ENCODE measurements around the gene PABPC1L. TPM values are rescaled to one million over a fixed set of nuclear protein-coding genes. Genes with fewer than 3 reads are reported as not detected.

PABPC1L gene
- total RNA-seq, 4 donors from 2014 or later: 11.7 to 61.1 (median 19.4) TPM

DNA sequence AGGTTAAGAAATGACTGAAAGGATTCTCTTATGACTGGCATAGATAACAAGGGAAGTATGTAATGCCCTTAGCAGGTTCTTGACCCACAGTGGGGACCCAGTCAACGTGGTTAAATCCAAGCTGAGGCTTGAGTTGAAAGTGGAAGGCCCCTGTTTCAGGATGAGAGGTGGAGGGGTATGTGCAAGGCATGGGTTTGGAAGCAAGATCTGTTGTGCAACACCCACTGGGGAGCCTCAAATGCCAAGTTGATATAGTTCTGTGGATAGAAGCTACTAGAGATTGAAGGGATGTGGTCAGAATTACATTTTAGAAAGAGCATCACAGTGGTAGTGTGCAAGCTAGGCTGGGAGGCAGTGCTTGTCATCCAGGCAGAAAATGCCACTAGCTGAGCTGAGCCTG, 5.1 kb downstream of the PABPC1L start:
- peaks cover 14% of the 10 kb centered on the region for H3K36me3 ChIP-seq
- WGBS: 86% methylated on average over 1 of the region's 1 CpG
- H3K9me3 ChIP-seq: no peaks in the 10 kb centered on the region
- peaks cover 9% of the 10 kb centered on the region for H3K4me1 ChIP-seq
- TF ChIP-seq POLR2AphosphoS5 (IDR thresholded peaks at IDR 0.05): no peak
- H3K27ac ChIP-seq: no peak overlapping the region
- H3K4me3 ChIP-seq: no peak overlapping the region
- no peaks in the 10 kb centered on the region for H3K27me3 ChIP-seq
- no peak for DNase-seq (ENCODE audit: low spot score in 2 of 2)

DNA sequence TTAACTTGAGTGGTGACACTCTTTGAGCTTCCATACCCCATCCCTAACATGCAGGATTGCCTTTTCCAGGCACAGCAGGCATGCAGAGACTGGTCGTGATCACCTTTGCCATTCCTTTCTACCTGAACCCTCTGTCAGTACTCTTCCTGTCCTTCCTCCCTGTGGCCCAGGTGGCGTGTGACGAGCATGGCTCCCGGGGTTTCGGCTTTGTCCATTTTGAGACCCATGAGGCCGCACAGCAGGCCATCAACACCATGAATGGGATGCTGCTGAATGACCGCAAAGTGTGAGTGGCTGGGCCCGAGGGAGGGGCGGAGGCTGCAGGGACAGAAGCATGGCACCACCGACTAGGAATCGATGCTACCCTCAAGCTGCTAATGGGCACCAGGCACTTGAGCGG, 6.7 kb downstream of the PABPC1L start:
- DNase-seq (ENCODE audit: low spot score in 2 of 2): no peak
- Histone ChIP-seq H3K4me3 (no peak overlapping the region), H3K9me3 (no peaks in the 10 kb centered on the region), H3K36me3 (peaks cover 14% of the 10 kb centered on the region), H3K4me1 (no peaks in the 10 kb centered on the region), H3K27ac (no peak overlapping the region), H3K27me3 (no peaks in the 10 kb centered on the region)
- no peak for TF ChIP-seq POLR2A (IDR thresholded peaks at IDR 0.05)
- no peak for TF ChIP-seq EP300 (IDR thresholded peaks at IDR 0.05)
- TF ChIP-seq, protein P1, sequence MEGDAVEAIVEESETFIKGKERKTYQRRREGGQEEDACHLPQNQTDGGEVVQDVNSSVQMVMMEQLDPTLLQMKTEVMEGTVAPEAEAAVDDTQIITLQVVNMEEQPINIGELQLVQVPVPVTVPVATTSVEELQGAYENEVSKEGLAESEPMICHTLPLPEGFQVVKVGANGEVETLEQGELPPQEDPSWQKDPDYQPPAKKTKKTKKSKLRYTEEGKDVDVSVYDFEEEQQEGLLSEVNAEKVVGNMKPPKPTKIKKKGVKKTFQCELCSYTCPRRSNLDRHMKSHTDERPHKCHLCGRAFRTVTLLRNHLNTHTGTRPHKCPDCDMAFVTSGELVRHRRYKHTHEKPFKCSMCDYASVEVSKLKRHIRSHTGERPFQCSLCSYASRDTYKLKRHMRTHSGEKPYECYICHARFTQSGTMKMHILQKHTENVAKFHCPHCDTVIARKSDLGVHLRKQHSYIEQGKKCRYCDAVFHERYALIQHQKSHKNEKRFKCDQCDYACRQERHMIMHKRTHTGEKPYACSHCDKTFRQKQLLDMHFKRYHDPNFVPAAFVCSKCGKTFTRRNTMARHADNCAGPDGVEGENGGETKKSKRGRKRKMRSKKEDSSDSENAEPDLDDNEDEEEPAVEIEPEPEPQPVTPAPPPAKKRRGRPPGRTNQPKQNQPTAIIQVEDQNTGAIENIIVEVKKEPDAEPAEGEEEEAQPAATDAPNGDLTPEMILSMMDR (IDR thresholded peaks at IDR 0.05): no peak
- no peak for TF ChIP-seq POLR2AphosphoS5 (IDR thresholded peaks at IDR 0.05)
- 95% methylated on average over 12 of the region's 12 CpGs for WGBS

DNA sequence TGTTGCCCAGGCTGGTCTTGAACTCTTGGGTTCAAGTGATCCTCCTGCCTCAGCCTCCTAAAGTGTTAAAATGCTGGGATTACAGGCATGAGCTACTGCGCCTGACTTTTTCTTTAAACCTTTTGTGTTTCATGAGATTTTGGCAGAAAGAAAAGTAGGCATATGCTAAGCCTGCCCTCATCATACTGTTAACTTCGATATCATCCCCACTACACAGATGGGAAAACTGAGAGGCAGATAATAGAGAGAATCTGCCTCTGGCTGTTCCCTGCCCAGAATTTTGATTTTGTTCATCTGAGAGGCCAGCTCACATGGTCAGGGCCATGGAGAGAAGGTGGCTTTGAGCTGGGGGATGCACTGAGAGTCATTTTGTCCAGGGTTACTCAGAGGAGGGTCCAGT, 7.5 kb downstream of the PABPC1L start:
- Histone ChIP-seq H3K4me3 (no peak overlapping the region), H3K9me3 (no peaks in the 10 kb centered on the region), H3K4me1 (no peaks in the 10 kb centered on the region), H3K36me3 (peaks cover 14% of the 10 kb centered on the region), H3K27ac (no peak overlapping the region), H3K27me3 (no peaks in the 10 kb centered on the region)
- WGBS: 96% methylated on average over 2 of the region's 2 CpGs
- TF ChIP-seq, protein P1 (IDR thresholded peaks at IDR 0.05): no peak
- DNase-seq (ENCODE audit: low spot score in 2 of 2): no peak

DNA sequence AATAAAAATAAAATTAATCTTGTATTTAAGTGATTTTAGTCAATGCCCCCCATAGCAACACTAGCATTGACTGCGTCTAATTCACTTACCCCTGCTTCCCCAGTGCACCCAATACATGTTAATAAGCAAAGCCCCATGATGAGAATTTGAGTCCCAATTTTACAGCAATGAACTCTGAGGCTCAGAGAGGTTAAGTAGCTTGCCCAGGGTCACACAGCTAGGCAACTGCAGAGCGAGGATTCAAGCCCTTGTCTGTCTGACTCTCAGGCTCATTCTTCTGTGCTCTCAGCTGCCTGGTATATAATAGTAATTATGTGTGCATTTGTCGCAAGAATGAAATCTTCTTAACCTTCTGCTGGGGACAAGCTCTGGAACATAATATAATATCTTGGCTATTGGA, 8.5 kb downstream of the PABPC1L start:
- H3K9me3 ChIP-seq: no peaks in the 10 kb centered on the region
- no peak for TF ChIP-seq EP300 (IDR thresholded peaks at IDR 0.05)
- no peaks in the 10 kb centered on the region for H3K4me1 ChIP-seq
- DNase-seq (ENCODE audit: low spot score in 2 of 2): peak in 1 of 2 donors; percentile 11
- H3K27me3 ChIP-seq: no peaks in the 10 kb centered on the region
- H3K36me3 ChIP-seq: peaks cover 12% of the 10 kb centered on the region
- no peak overlapping the region for H3K27ac ChIP-seq
- WGBS: 100% methylated on average over 3 of the region's 3 CpGs
- no peak overlapping the region for H3K4me3 ChIP-seq

DNA sequence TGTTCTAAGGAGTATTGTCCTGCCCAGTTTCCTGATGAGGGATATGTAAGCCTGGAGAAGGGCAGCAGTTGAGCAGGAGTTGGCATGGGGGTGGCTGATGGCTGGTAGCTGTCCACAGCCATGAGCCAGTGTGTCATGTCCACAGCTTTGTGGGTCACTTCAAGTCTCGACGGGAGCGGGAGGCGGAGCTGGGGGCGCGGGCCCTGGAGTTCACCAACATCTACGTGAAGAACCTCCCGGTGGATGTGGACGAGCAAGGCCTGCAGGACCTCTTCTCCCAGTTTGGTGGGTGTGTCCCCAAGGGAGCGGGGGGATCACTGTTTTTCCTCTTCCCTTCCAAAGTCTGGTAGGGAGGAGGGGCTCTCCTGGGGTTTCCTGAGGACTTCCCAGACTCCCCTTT, 8.9 kb downstream of the PABPC1L start:
- WGBS: 96% methylated on average over 10 of the region's 10 CpGs
- TF ChIP-seq POLR2A (IDR thresholded peaks at IDR 0.05) (no peak), EP300 (IDR thresholded peaks at IDR 0.05) (no peak), POLR2AphosphoS5 (IDR thresholded peaks at IDR 0.05) (no peak)
- TF ChIP-seq, protein P1 (IDR thresholded peaks at IDR 0.05): no peak
- peaks cover 11% of the 10 kb centered on the region for H3K36me3 ChIP-seq

DNA sequence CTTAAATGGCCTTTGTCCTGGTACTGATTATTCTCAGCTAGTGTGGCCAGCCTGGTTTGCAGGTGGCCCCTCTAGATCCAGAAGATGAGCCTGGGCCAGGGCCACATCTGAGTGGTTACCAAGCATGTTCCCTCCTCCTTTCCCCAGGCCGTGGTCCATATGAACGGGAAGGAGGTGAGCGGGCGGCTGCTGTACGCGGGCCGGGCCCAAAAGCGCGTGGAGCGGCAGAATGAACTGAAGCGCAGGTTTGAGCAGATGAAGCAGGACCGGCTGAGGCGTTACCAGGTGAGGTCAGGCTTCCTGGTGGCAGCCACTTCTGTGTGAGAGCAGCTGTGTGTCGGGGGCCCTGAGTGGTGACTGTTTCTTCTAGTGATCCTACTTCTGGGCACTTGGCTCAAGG, 11.6 kb downstream of the PABPC1L start:
- Histone ChIP-seq H3K4me3 (no peak overlapping the region), H3K4me1 (no peaks in the 10 kb centered on the region), H3K9me3 (no peaks in the 10 kb centered on the region), H3K27ac (no peak overlapping the region), H3K36me3 (peaks cover 5% of the 10 kb centered on the region), H3K27me3 (no peaks in the 10 kb centered on the region)
- 97% methylated on average over 14 of the region's 14 CpGs for WGBS
- DNase-seq (ENCODE audit: low spot score in 2 of 2): no peak
- TF ChIP-seq EP300 (IDR thresholded peaks at IDR 0.05) (no peak), POLR2AphosphoS5 (IDR thresholded peaks at IDR 0.05) (no peak), POLR2A (IDR thresholded peaks at IDR 0.05) (no peak)
- TF ChIP-seq, protein P1 (IDR thresholded peaks at IDR 0.05): no peak

More for the DNA sequence above, 8.9 kb downstream of the PABPC1L start:
- Histone ChIP-seq H3K4me1 (no peaks in the 10 kb centered on the region), H3K9me3 (no peaks in the 10 kb centered on the region), H3K27me3 (no peaks in the 10 kb centered on the region), H3K27ac (no peak overlapping the region), H3K4me3 (no peak overlapping the region)
- no peak for DNase-seq (ENCODE audit: low spot score in 2 of 2)
